Lower lobe of right lung (tissue), 2 donors: ENCODE measurements around the gene DCC. TPM values are rescaled to one million over a fixed set of nuclear protein-coding genes. Genes with fewer than 3 reads are reported as not detected.
"Not testable (repeated sequence)": the region's sequence is repeated elsewhere in the genome, so short reads cannot be mapped to it uniquely, and the experiment has no call there.

Experiments
- ATAC-seq, 2 donors: fragments of 200-7000 bp; cut with Tn5 transposase; one replicate each; pipeline ENCODE4 v1.9.1; 2020 to 2022; ENCODE audit warnings: mild to moderate bottlenecking in 2 of 2, moderate library complexity in 2 of 2
- DNase-seq: peaks from one replicate; pipeline ENCODE4 v3.0.0-alpha.2; 2020
- H3K27ac ChIP-seq: fragments of 200-600 bp; one replicate; pipeline ENCODE4 v1.8.0; 2022
- H3K27me3 ChIP-seq: fragments of 200-600 bp; one replicate; pipeline ENCODE4 v1.8.0; 2022; ENCODE audit warnings: low read depth
- H3K36me3 ChIP-seq: fragments of 200-600 bp; one replicate; pipeline ENCODE4 v1.8.0; 2022; ENCODE audit warnings: mild to moderate bottlenecking
- H3K4me1 ChIP-seq: fragments of 200-600 bp; one replicate; pipeline ENCODE4 v1.8.0; 2022
- H3K4me3 ChIP-seq: fragments of 200-600 bp; one replicate; pipeline ENCODE4 v1.8.0; 2022; ENCODE audit warnings: mild to moderate bottlenecking
- H3K9me3 ChIP-seq: fragments of 200-600 bp; one replicate; pipeline ENCODE4 v1.8.0; 2022
- CTCF ChIP-seq: fragments of 200-600 bp; IDR thresholded peaks from one replicate; pipeline ENCODE4 v1.8.0; 2022; ENCODE audit warnings: antibody characterized with exemption, mild to moderate bottlenecking
- intact Hi-C: fragments of 100-400 bp; cut with DNase I; formaldehyde crosslinking; loops from one replicate; pipeline ENCODE4 v1.11.0; 2022
- total RNA-seq: library from RNA; stranded (reverse); fragmentation: NEBNext Ultra II Directional; extraction: Animal tissue kit (Norgen Biotek cat#: 25700); gene quantifications from one replicate; pipeline ENCODE4 v1.2.1, GENCODE V29; 2021
- donor health status: DM: no; HTN: yes; CAD: no; lungs with severe emphysema.

The DCC gene
- total RNA-seq, 1 donor from 2014 or later, result 4.5 TPM

GRCh38 chr18:53467756-53468155 is 1127.8 kb downstream of the DCC start:
- Histone ChIP-seq H3K4me1 (no peaks in the 10 kb centered on the region), H3K9me3 (no peaks in the 10 kb centered on the region), H3K4me3 (no peak overlapping the region), H3K27ac (no peak overlapping the region), H3K27me3 (no peaks in the 10 kb centered on the region), H3K36me3 (no peaks in the 10 kb centered on the region)
- intact Hi-C loops, result no loop called here
- TF ChIP-seq CTCF, result no peak
- no peak for DNase-seq
- no peak for ATAC-seq

GRCh38 chr18:53468173-53468572 is 1128.2 kb downstream of the DCC start:
- H3K27ac ChIP-seq, intact Hi-C loops, DNase-seq, H3K4me1 ChIP-seq, H3K4me3 ChIP-seq, H3K36me3 ChIP-seq, H3K9me3 ChIP-seq, ATAC-seq, H3K27me3 ChIP-seq: not testable (repeated sequence)

- DNase-seq (no peak), ATAC-seq (no peak)
- TF ChIP-seq CTCF, result no peak
- H3K4me1 ChIP-seq, result no peaks in the 10 kb centered on the region
- H3K27me3 ChIP-seq, result no peaks in the 10 kb centered on the region
- H3K27ac ChIP-seq, result no peak overlapping the region
- H3K36me3 ChIP-seq, result no peaks in the 10 kb centered on the region
- H3K9me3 ChIP-seq, result no peaks in the 10 kb centered on the region
- intact Hi-C loops, result no loop called here
- H3K4me3 ChIP-seq, result no peak overlapping the region
These were observed 1132.5 kb downstream of the DCC start for GRCh38 chr18:53472546-53472945.

GRCh38 chr18:53478155-53478554 is 1138.2 kb downstream of the DCC start:
- ATAC-seq, result no peak
- H3K27me3 ChIP-seq, result no peaks in the 10 kb centered on the region
- H3K4me1 ChIP-seq, result no peaks in the 10 kb centered on the region
- no peak overlapping the region for H3K27ac ChIP-seq
- no peaks in the 10 kb centered on the region for H3K9me3 ChIP-seq
- no peak for TF ChIP-seq CTCF
- no peaks in the 10 kb centered on the region for H3K36me3 ChIP-seq
- intact Hi-C loops, result no loop called here
- DNase-seq, result no peak
- no peak overlapping the region for H3K4me3 ChIP-seq

GRCh38 chr18:53486296-53486695 is 1146.3 kb downstream of the DCC start:
- Histone ChIP-seq H3K4me1 (no peaks in the 10 kb centered on the region), H3K27ac (no peak overlapping the region), H3K36me3 (no peaks in the 10 kb centered on the region), H3K4me3 (no peak overlapping the region), H3K27me3 (no peaks in the 10 kb centered on the region), H3K9me3 (no peaks in the 10 kb centered on the region)
- no peak for TF ChIP-seq CTCF
- ATAC-seq (no peak), DNase-seq (no peak)
- intact Hi-C loops, result no loop called here

- no peaks in the 10 kb centered on the region for H3K27me3 ChIP-seq
- H3K36me3 ChIP-seq, result no peaks in the 10 kb centered on the region
- no peak overlapping the region for H3K4me3 ChIP-seq
- H3K4me1 ChIP-seq, result no peaks in the 10 kb centered on the region
- TF ChIP-seq CTCF, result no peak
- H3K9me3 ChIP-seq, result no peaks in the 10 kb centered on the region
- DNase-seq (no peak), ATAC-seq (peak in 1 of 2 donors; percentile 60)
- no peak overlapping the region for H3K27ac ChIP-seq
- intact Hi-C loops, result no loop called here
These were observed 1149.3 kb downstream of the DCC start for GRCh38 chr18:53489266-53489665.
